Measurements from ENCODE around the gene VWA3B. TPM values are rescaled to one million over a fixed set of nuclear protein-coding genes. Genes with fewer than 3 reads are reported as not detected.

VWA3B gene
- total RNA-seq, 3 donors from 2014 or later: not detected

- intact Hi-C loops (cut with DNase I; ENCODE audit: low total_unique reads): no loop called here
- peaks cover 0 to 12% of the 10 kb centered on the region in 2 donors for H3K27me3 ChIP-seq
- no peak for TF ChIP-seq POLR2A (IDR thresholded peaks at IDR 0.05)
- no peak for TF ChIP-seq POLR2AphosphoS5 (IDR thresholded peaks at IDR 0.05)
- no peak for TF ChIP-seq CTCF (IDR thresholded peaks at IDR 0.05)
- peaks cover 0 to 5% of the 10 kb centered on the region in 2 donors for H3K9me3 ChIP-seq
- H3K36me3 ChIP-seq: no peaks in the 10 kb centered on the region
- H3K4me1 ChIP-seq: no peaks in the 10 kb centered on the region
- no peak overlapping the region for H3K4me3 ChIP-seq
- DNase-seq (ENCODE audit: low spot score in 2 of 2): no peak
- H3K27ac ChIP-seq: no peak overlapping the region
These were observed 190.3 kb downstream of the VWA3B start for GRCh38 chr2:98277162-98277859.

GRCh38 chr2:98278074-98278473, 191.1 kb downstream of the VWA3B start:
- TF ChIP-seq CTCF (IDR thresholded peaks at IDR 0.05) (no peak), POLR2A (IDR thresholded peaks at IDR 0.05) (no peak), POLR2AphosphoS5 (IDR thresholded peaks at IDR 0.05) (no peak)
- no peaks in the 10 kb centered on the region for H3K4me1 ChIP-seq
- no peak overlapping the region for H3K27ac ChIP-seq
- H3K27me3 ChIP-seq: peaks cover 0 to 12% of the 10 kb centered on the region in 2 donors
- H3K9me3 ChIP-seq: peaks cover 0 to 5% of the 10 kb centered on the region in 2 donors
- intact Hi-C loops (cut with DNase I; ENCODE audit: low total_unique reads): no loop called here
- H3K36me3 ChIP-seq: no peaks in the 10 kb centered on the region
- DNase-seq (ENCODE audit: low spot score in 2 of 2): no peak
- no peak overlapping the region for H3K4me3 ChIP-seq

- Histone ChIP-seq H3K9me3 (peaks cover 0 to 5% of the 10 kb centered on the region in 2 donors), H3K4me1 (no peaks in the 10 kb centered on the region), H3K36me3 (no peaks in the 10 kb centered on the region), H3K27me3 (peaks cover 0 to 12% of the 10 kb centered on the region in 2 donors), H3K27ac (no peak overlapping the region), H3K4me3 (no peak overlapping the region)
- DNase-seq (ENCODE audit: low spot score in 2 of 2): no peak
- intact Hi-C loops (cut with DNase I; ENCODE audit: low total_unique reads): no loop called here
- TF ChIP-seq CTCF (IDR thresholded peaks at IDR 0.05): no peak
- no peak for TF ChIP-seq POLR2AphosphoS5 (IDR thresholded peaks at IDR 0.05)
- TF ChIP-seq POLR2A (IDR thresholded peaks at IDR 0.05): no peak
These were observed 193.6 kb downstream of the VWA3B start for GRCh38 chr2:98280376-98281102.

GRCh38 chr2:98281607-98282006, 194.6 kb downstream of the VWA3B start:
- Histone ChIP-seq H3K9me3 (peaks cover 0 to 5% of the 10 kb centered on the region in 2 donors), H3K4me1 (no peaks in the 10 kb centered on the region), H3K4me3 (no peak overlapping the region), H3K36me3 (no peaks in the 10 kb centered on the region), H3K27ac (no peak overlapping the region), H3K27me3 (peaks cover 0 to 12% of the 10 kb centered on the region in 2 donors)
- DNase-seq (ENCODE audit: low spot score in 2 of 2): no peak
- TF ChIP-seq POLR2A (IDR thresholded peaks at IDR 0.05): no peak
- TF ChIP-seq CTCF (IDR thresholded peaks at IDR 0.05): no peak
- TF ChIP-seq POLR2AphosphoS5 (IDR thresholded peaks at IDR 0.05): no peak
- intact Hi-C loops (cut with DNase I; ENCODE audit: low total_unique reads): no loop called here

GRCh38 chr2:98282109-98282508, 195.1 kb downstream of the VWA3B start:
- peaks cover 0 to 12% of the 10 kb centered on the region in 2 donors for H3K27me3 ChIP-seq
- H3K4me3 ChIP-seq: no peak overlapping the region
- TF ChIP-seq CTCF (IDR thresholded peaks at IDR 0.05) (no peak), POLR2AphosphoS5 (IDR thresholded peaks at IDR 0.05) (no peak), POLR2A (IDR thresholded peaks at IDR 0.05) (no peak)
- H3K27ac ChIP-seq: no peak overlapping the region
- intact Hi-C loops (cut with DNase I; ENCODE audit: low total_unique reads): no loop called here
- no peaks in the 10 kb centered on the region for H3K36me3 ChIP-seq
- DNase-seq (ENCODE audit: low spot score in 2 of 2): no peak
- H3K9me3 ChIP-seq: peaks cover 0 to 5% of the 10 kb centered on the region in 2 donors
- H3K4me1 ChIP-seq: no peaks in the 10 kb centered on the region
